A549 (cell line): ENCODE measurements around the gene KIAA1755. TPM values are rescaled to one million over a fixed set of nuclear protein-coding genes. Genes with fewer than 3 reads are reported as not detected.

ENCODE experiments used
- ATAC-seq, 2 experiments: fragments of 200-7000 bp in 1 of 2; fragments of >200 bp in 1 of 2; cut with Nextera tagmentation in 1 of 2; cut with Tn5 transposase in 1 of 2; 3 replicates each; pipeline versions ENCODE4 v1.8.0 to v1.9.1; 2018 to 2020; ENCODE audit warnings: mild to moderate bottlenecking in 1 of 2, moderate library complexity in 1 of 2
- CTCF ChIA-PET: fragments of 300-600 bp; sonication (Branson Sonifier 250); formaldehyde crosslinking; extraction: SDS; loops from one replicate; lab custom pipeline; 2021; ENCODE audit warnings: antibody characterized with exemption, inconsistent platforms; lab: Yijun Ruan, JAX
- POLR2A ChIA-PET: fragments of 350-600 bp; formaldehyde crosslinking; extraction: SDS; loops from one replicate; lab custom pipeline; 2021; ENCODE audit warnings: antibody characterized with exemption, inconsistent platforms; lab: Yijun Ruan, JAX
- DNase-seq, 2 experiments: peaks; one replicate each; pipeline versions ENCODE4 v3.0.0 to v3.0.0-alpha.2; 2011 to 2016; ENCODE audit warnings: low read depth in 1 of 2, low spot score in 1 of 2
- FAIRE-seq: peaks from 2 replicates; lab custom pipeline; 2011; peaks lifted over from hg19 to GRCh38; lab: Jason Lieb, UNC
- H3K27ac ChIP-seq, 2 experiments: fragments of >200 bp; sonication (Bioruptor Twin); formaldehyde crosslinking; 3 replicates each; pipeline ENCODE4 v1.5.1; 2016 to 2017
- H3K4me1 ChIP-seq: fragments of >200 bp; sonication (Bioruptor Twin); formaldehyde crosslinking; 3 replicates; pipeline ENCODE4 v1.6.1; 2016
- H3K4me2 ChIP-seq: fragments of >200 bp; sonication (Bioruptor Twin); formaldehyde crosslinking; 3 replicates; pipeline ENCODE4 v1.6.1; 2016
- H3K4me3 ChIP-seq: fragments of >200 bp; sonication (Bioruptor Twin); formaldehyde crosslinking; 3 replicates; pipeline ENCODE4 v1.5.1; 2016
- H3K9me3 ChIP-seq: fragments of >200 bp; sonication (Bioruptor Twin); formaldehyde crosslinking; 3 replicates; pipeline ENCODE4 v1.6.1; 2016
- BHLHE40 ChIP-seq: IDR thresholded peaks from 2 replicates; pipeline ENCODE4 v1.6.1; 2012; ENCODE audit warnings: low read depth, low read length, inconsistent platforms
- CBX8 ChIP-seq: fragments of 200-600 bp; sonication (generic); IDR thresholded peaks from 2 replicates; pipeline ENCODE4 v1.6.1; 2016
- CEBPB ChIP-seq, 2 experiments: fragments of >200 bp in 1 of 2; sonication (Bioruptor Twin) in 1 of 2; formaldehyde crosslinking in 1 of 2; IDR thresholded peaks; 2 replicates each; pipeline ENCODE4 v1.6.1; 2012 to 2016
- CHD4 ChIP-seq: fragments of 200-600 bp; sonication (generic); IDR thresholded peaks from 2 replicates; pipeline ENCODE4 v1.6.1; 2016; ENCODE audit warnings: antibody characterized with exemption, mild to moderate bottlenecking, borderline replicate concordance
- EHMT2 ChIP-seq: fragments of 200-600 bp; sonication (generic); IDR thresholded peaks from 2 replicates; pipeline ENCODE4 v1.6.1; 2016; ENCODE audit warnings: antibody characterized with exemption, low read depth, mild to moderate bottlenecking, moderate library complexity
- ESRRA ChIP-seq: fragments of 150-350 bp; IDR thresholded peaks from 2 replicates; pipeline ENCODE4 v1.6.1; 2014; ENCODE audit warnings: mild to moderate bottlenecking, low read length, borderline replicate concordance
- HDAC2 ChIP-seq: fragments of 200-600 bp; sonication (generic); IDR thresholded peaks from 2 replicates; pipeline ENCODE4 v1.6.1; 2016
- JUN ChIP-seq, 2 experiments: fragments of >200 bp; sonication (Bioruptor Twin); formaldehyde crosslinking; IDR thresholded peaks; 2 replicates in 1 of 2; 3 replicates in 1 of 2; pipeline ENCODE4 v1.6.1; 2016 to 2017
- NR3C1 ChIP-seq: fragments of >200 bp; sonication (Bioruptor Twin); formaldehyde crosslinking; IDR thresholded peaks from 3 replicates; pipeline ENCODE4 v1.6.1; 2017
- POLR2A ChIP-seq: IDR thresholded peaks from 2 replicates; pipeline ENCODE4 v1.6.1; 2012; ENCODE audit warnings: mild to moderate bottlenecking, low read length
- TFCP2L1 ChIP-seq: fragments of 250-450 bp; sonication (Bioruptor Pico); IDR thresholded peaks from 2 replicates; pipeline ENCODE4 v1.5.0; 2021; ENCODE audit warnings: mild to moderate bottlenecking
- ZC3H11A ChIP-seq: fragments of 450-650 bp; IDR thresholded peaks from 2 replicates; pipeline ENCODE4 v1.6.1; 2014; ENCODE audit warnings: antibody characterized with exemption, mild to moderate bottlenecking
- ZSCAN20 ChIP-seq: fragments of 250-450 bp; sonication (Bioruptor Pico); IDR thresholded peaks from 2 replicates; pipeline ENCODE4 v1.8.0; 2022; ENCODE audit warnings: mild to moderate bottlenecking, moderate library complexity
- WGBS: methylation state at CpG from one replicate; pipeline ENCODE4 v1.1.6; 2017; ENCODE audit errors: missing lambda C conversion rate; 5-methylcytosine and 5-hydroxymethylcytosine counted together
- polyA plus RNA-seq, 4 experiments: library from polyadenylated mRNA; depleted of rRNA in 3 of 4; stranded (reverse); fragments of >200 nt; fragmentation: RNase III in 1 of 4; extraction: RNeasy Plus Mini Kit Qiagen cat#74134 plus additional on column Dnase treatment in 1 of 4; gene quantifications; 2 replicates in 3 of 4; 3 replicates in 1 of 4; pipeline ENCODE4 v1.2.3, GENCODE V29; 2011 to 2017
- TF ChIP-seq, protein P1 (sequence below): IDR thresholded peaks from 2 replicates; pipeline ENCODE4 v1.6.1; 2012
- TF ChIP-seq, protein P2 (sequence below): IDR thresholded peaks from 2 replicates; pipeline ENCODE4 v1.6.1; 2012; ENCODE audit warnings: low read depth, borderline replicate concordance
- TF ChIP-seq, protein P3 (sequence below): fragments of >200 bp; sonication (Bioruptor Twin); formaldehyde crosslinking; IDR thresholded peaks from 3 replicates; pipeline ENCODE4 v1.5.1; 2016
- TF ChIP-seq, protein P4 (sequence below): fragments of 250-450 bp; sonication (Bioruptor Pico); IDR thresholded peaks from 2 replicates; pipeline ENCODE4 v1.5.0; 2020; ENCODE audit warnings: low read depth, mild to moderate bottlenecking, moderate library complexity
- TF ChIP-seq, protein P5 (sequence below): fragments of 200-600 bp; sonication (generic); IDR thresholded peaks from 2 replicates; pipeline ENCODE4 v1.6.1; 2016; ENCODE audit warnings: antibody characterized with exemption, mild to moderate bottlenecking, moderate library complexity

KIAA1755 gene
- polyA plus RNA-seq, 2 of the 4 experiments (the other 2 are of a cell fraction) = 0.04 to 0.21 TPM

DNA sequence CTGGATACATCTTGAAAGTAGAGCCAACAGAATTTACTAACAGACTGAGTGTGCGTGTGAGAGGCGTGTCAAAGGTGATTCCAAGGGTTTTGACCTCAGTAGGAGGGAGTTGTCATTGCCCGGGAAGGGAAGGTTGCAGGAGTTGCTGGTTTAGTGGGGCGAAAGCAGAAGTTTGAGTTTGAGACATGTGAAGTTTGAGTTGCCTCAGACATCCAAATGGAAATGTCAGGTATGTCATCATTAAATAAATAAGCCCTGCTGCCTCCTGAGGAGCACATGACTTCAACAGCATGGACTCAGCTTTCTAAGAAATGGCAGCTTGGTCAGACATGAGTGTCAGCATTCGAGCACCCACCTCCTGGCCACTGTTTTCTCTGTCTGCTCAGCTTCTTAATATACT, 68.9 kb downstream of the KIAA1755 start (continued):
- TF ChIP-seq, protein P1, sequence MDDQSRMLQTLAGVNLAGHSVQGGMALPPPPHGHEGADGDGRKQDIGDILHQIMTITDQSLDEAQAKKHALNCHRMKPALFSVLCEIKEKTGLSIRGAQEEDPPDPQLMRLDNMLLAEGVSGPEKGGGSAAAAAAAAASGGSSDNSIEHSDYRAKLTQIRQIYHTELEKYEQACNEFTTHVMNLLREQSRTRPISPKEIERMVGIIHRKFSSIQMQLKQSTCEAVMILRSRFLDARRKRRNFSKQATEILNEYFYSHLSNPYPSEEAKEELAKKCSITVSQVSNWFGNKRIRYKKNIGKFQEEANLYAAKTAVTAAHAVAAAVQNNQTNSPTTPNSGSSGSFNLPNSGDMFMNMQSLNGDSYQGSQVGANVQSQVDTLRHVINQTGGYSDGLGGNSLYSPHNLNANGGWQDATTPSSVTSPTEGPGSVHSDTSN = no peak

DNA sequence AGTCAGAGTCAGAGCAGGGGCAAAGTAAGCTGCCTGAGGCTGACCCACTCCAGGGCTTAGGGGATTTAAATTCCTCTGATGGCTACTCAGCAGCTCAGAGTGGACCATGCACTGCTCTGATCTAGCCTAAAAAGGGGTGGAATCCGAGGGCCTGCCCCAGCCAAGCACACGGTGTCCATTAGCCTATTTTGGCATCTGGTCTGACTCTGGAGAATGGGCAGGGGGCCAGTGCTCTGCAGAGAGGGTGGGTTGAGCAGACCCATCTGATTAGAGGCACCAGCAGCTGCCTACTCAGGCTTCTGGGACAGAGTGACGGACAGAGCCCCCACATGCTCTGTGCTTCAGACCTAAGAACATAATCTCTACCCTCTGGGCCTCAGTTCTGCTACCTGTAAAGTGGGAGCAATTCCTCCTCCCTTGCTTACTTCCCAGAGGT, 69.6 kb downstream of the KIAA1755 start:
- ATAC-seq (no peak), FAIRE-seq (no peak), DNase-seq (no peak)
- H3K4me1 ChIP-seq = peaks cover 35% of the 10 kb centered on the region
- no peak for TF ChIP-seq TFCP2L1
- no peak for TF ChIP-seq NR3C1
- no peak for TF ChIP-seq BHLHE40
- TF ChIP-seq, protein P2, sequence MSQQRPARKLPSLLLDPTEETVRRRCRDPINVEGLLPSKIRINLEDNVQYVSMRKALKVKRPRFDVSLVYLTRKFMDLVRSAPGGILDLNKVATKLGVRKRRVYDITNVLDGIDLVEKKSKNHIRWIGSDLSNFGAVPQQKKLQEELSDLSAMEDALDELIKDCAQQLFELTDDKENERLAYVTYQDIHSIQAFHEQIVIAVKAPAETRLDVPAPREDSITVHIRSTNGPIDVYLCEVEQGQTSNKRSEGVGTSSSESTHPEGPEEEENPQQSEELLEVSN = no peak
- TF ChIP-seq ZC3H11A = no peak
- TF ChIP-seq JUN (IDR thresholded peaks at IDR 0.05) = no peak
- TF ChIP-seq POLR2A = no peak
- no peak for TF ChIP-seq ZSCAN20 (CRISPR knock-in tag)
- TF ChIP-seq, protein P3, sequence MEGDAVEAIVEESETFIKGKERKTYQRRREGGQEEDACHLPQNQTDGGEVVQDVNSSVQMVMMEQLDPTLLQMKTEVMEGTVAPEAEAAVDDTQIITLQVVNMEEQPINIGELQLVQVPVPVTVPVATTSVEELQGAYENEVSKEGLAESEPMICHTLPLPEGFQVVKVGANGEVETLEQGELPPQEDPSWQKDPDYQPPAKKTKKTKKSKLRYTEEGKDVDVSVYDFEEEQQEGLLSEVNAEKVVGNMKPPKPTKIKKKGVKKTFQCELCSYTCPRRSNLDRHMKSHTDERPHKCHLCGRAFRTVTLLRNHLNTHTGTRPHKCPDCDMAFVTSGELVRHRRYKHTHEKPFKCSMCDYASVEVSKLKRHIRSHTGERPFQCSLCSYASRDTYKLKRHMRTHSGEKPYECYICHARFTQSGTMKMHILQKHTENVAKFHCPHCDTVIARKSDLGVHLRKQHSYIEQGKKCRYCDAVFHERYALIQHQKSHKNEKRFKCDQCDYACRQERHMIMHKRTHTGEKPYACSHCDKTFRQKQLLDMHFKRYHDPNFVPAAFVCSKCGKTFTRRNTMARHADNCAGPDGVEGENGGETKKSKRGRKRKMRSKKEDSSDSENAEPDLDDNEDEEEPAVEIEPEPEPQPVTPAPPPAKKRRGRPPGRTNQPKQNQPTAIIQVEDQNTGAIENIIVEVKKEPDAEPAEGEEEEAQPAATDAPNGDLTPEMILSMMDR = no peak
- H3K9me3 ChIP-seq = no peaks in the 10 kb centered on the region
- 80% methylated on average over 2 of the region's 3 CpGs for WGBS
- H3K27ac ChIP-seq = peak overlapping the region; percentile 33 to 58; a peak in 5 of 6 replicates
- H3K4me3 ChIP-seq = no peak overlapping the region
- ChIA-PET CTCF (interaction anchor here (1.1 to 19.7 kb wide), 4 partner anchors 12 to 26 kb away, joined by 3 to 350 read pairs (median 3); partner anchors contain the start of gene TGM2), POLR2A (no interaction called here)
- H3K4me2 ChIP-seq = no peak overlapping the region

DNA sequence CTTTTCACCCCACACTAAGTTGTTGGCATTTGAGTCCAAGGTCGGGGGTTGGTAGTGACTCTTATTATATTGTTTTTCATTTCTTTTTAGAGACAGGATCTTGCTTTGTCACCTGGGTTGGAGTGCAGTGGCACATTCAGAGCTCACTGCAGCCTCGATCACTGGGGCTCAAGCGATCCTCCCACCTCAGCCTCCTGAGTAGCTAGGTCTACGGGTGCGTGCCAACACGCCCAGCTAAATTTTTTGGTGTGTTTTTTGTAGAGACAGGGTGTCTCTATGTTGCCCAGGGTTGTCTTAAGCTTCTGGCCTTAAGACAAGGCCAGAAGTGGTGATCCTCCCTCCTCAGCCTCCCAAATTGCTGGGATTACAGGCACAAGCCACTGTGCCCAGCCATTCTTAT, 70.4 kb downstream of the KIAA1755 start:
- POLR2A ChIA-PET = no interaction called here
- no peak for FAIRE-seq

More for the DNA sequence above, 70.4 kb downstream of the KIAA1755 start:
- TF ChIP-seq CHD4 = no peak
- no peak for TF ChIP-seq EHMT2
- TF ChIP-seq, protein P4, sequence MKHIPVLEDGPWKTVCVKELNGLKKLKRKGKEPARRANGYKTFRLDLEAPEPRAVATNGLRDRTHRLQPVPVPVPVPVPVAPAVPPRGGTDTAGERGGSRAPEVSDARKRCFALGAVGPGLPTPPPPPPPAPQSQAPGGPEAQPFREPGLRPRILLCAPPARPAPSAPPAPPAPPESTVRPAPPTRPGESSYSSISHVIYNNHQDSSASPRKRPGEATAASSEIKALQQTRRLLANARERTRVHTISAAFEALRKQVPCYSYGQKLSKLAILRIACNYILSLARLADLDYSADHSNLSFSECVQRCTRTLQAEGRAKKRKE (CRISPR knock-in tag) = no peak
- TF ChIP-seq, protein P5, sequence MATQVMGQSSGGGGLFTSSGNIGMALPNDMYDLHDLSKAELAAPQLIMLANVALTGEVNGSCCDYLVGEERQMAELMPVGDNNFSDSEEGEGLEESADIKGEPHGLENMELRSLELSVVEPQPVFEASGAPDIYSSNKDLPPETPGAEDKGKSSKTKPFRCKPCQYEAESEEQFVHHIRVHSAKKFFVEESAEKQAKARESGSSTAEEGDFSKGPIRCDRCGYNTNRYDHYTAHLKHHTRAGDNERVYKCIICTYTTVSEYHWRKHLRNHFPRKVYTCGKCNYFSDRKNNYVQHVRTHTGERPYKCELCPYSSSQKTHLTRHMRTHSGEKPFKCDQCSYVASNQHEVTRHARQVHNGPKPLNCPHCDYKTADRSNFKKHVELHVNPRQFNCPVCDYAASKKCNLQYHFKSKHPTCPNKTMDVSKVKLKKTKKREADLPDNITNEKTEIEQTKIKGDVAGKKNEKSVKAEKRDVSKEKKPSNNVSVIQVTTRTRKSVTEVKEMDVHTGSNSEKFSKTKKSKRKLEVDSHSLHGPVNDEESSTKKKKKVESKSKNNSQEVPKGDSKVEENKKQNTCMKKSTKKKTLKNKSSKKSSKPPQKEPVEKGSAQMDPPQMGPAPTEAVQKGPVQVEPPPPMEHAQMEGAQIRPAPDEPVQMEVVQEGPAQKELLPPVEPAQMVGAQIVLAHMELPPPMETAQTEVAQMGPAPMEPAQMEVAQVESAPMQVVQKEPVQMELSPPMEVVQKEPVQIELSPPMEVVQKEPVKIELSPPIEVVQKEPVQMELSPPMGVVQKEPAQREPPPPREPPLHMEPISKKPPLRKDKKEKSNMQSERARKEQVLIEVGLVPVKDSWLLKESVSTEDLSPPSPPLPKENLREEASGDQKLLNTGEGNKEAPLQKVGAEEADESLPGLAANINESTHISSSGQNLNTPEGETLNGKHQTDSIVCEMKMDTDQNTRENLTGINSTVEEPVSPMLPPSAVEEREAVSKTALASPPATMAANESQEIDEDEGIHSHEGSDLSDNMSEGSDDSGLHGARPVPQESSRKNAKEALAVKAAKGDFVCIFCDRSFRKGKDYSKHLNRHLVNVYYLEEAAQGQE = no peak
- TF ChIP-seq CBX8 = no peak
- TF ChIP-seq ESRRA = no peak
- TF ChIP-seq ZSCAN20 (CRISPR knock-in tag) = no peak
- TF ChIP-seq CEBPB (IDR thresholded peaks at IDR 0.05) = no peak
- no peak for TF ChIP-seq HDAC2
- Histone ChIP-seq H3K4me1 (peaks cover 34% of the 10 kb centered on the region), H3K27ac (peak overlapping the region in 1 of 2 experiments; percentile 58; a peak in 4 of 6 replicates), H3K4me2 (no peak overlapping the region), H3K4me3 (no peak overlapping the region), H3K9me3 (no peaks in the 10 kb centered on the region)
- WGBS = 90% methylated on average over 6 of the region's 6 CpGs
- ATAC-seq = no peak
- DNase-seq = no peak
- CTCF ChIA-PET = interaction anchor here (1.1 to 19.7 kb wide), 3 partner anchors 14 to 27 kb away, joined by 3 to 350 read pairs (median 3); partner anchors contain the start of gene TGM2
